ENCODE results near the gene KIZ.

Gene KIZ

DNA sequence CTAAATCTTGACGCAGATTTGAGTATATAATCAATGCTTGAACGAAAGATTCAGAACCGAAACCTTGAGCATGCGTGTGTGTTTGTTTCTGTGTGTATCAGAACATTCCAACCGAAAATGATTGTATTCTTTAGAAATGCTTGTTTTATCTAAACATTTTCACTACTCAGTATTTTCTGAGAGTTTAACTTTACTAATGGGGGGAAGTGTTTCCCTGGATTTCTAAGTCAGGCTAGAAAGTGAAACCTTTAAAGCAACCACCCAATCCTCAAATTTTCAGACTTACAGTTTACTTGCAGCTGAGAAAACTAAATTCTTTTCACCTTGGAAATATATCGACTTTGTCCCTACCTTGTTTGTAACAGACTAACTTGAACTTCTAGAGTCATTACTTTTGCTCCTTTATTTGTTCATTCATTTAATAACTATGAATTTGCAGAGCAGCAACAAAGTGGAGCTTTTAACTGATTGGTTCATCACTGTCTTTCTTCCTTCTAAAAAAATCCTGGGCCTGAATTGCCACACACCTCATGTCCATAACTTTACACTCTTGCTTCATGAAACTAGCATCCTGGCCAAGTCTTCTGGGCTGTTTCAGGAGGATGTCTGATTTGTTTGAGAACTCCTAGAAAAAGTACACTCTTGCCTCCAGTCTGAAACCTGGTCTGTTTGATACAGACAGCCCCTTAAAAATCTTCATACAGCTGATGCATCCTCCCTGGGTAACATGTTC, 99.5 kb downstream of the KIZ start:
- Histone ChIP-seq H3K27me3 (ENCODE audit: control insufficient read depth, insufficient read depth, low read length) (no peaks in the 10 kb centered on the region), H3K36me3 (ENCODE audit: control insufficient read depth, insufficient read depth, low read length) (no peaks in the 10 kb centered on the region), H3K4me3 (ENCODE audit: low read length) (no peak overlapping the region), H3K4me1 (ENCODE audit: control insufficient read depth, insufficient read depth, low read length) (no peaks in the 10 kb centered on the region), H3K9ac (ENCODE audit: low read length) (no peak overlapping the region), H3K9me3 (ENCODE audit: control insufficient read depth, low read length) (no peaks in the 10 kb centered on the region)

DNA sequence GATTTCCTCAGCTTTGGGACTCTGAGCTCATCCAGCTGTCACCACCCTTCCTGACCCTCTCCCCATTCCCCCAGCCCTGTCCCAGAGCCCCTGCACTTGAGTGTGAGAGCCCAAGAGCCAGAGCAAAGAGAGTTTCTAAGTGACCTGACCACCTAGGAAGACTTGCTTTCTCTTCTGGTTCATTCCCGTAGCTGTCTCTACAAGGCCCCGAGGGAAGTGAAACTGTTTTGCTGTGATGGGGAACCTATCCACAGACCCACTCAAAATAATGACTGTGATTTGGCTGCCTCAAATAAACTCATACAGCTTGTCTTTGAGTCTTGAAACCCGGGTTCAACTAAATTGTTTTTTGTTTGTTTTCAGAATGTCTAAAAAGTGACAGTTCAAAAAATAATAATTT, 102.6 kb downstream of the KIZ start:
- H3K36me3 ChIP-seq (ENCODE audit: control insufficient read depth, insufficient read depth, low read length): no peaks in the 10 kb centered on the region
- H3K4me1 ChIP-seq (ENCODE audit: control insufficient read depth, insufficient read depth, low read length): no peaks in the 10 kb centered on the region
- no peak overlapping the region for H3K9ac ChIP-seq (ENCODE audit: low read length)
- no peaks in the 10 kb centered on the region for H3K27me3 ChIP-seq (ENCODE audit: control insufficient read depth, insufficient read depth, low read length)
- H3K4me3 ChIP-seq (ENCODE audit: low read length): no peak overlapping the region
- no peaks in the 10 kb centered on the region for H3K9me3 ChIP-seq (ENCODE audit: control insufficient read depth, low read length)

DNA sequence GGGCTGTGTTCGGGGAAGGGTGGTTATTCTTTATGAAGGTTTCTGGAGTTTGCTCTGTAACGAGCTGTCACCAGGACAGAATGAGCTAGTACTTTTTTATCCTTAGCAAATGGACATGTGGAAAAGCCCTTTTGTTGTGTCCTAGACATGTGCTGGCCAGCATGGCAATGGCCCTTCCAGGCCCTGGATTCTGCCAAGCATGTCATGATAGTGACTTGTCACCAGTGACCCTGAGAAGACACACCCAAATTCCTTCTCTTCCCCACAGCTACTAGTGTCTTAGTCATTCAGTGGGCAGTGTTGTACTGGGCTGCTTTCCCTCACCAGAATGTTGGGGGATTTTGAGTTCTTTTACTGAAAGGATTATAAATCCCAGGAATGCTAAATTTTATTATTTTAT, 103.3 kb downstream of the KIZ start:
- Histone ChIP-seq H3K36me3 (ENCODE audit: control insufficient read depth, insufficient read depth, low read length) (no peaks in the 10 kb centered on the region), H3K27me3 (ENCODE audit: control insufficient read depth, insufficient read depth, low read length) (no peaks in the 10 kb centered on the region), H3K9me3 (ENCODE audit: control insufficient read depth, low read length) (no peaks in the 10 kb centered on the region), H3K4me3 (ENCODE audit: low read length) (no peak overlapping the region), H3K9ac (ENCODE audit: low read length) (no peak overlapping the region), H3K4me1 (ENCODE audit: control insufficient read depth, insufficient read depth, low read length) (no peaks in the 10 kb centered on the region)

- H3K9ac ChIP-seq (ENCODE audit: low read length): no peak overlapping the region
- no peaks in the 10 kb centered on the region for H3K27me3 ChIP-seq (ENCODE audit: control insufficient read depth, insufficient read depth, low read length)
- no peaks in the 10 kb centered on the region for H3K9me3 ChIP-seq (ENCODE audit: control insufficient read depth, low read length)
- H3K4me3 ChIP-seq (ENCODE audit: low read length): no peak overlapping the region
- H3K4me1 ChIP-seq (ENCODE audit: control insufficient read depth, insufficient read depth, low read length): no peaks in the 10 kb centered on the region
- no peaks in the 10 kb centered on the region for H3K36me3 ChIP-seq (ENCODE audit: control insufficient read depth, insufficient read depth, low read length)
Observed at GRCh38 chr20:21230220-21230619, 104.3 kb downstream of the KIZ start.

DNA sequence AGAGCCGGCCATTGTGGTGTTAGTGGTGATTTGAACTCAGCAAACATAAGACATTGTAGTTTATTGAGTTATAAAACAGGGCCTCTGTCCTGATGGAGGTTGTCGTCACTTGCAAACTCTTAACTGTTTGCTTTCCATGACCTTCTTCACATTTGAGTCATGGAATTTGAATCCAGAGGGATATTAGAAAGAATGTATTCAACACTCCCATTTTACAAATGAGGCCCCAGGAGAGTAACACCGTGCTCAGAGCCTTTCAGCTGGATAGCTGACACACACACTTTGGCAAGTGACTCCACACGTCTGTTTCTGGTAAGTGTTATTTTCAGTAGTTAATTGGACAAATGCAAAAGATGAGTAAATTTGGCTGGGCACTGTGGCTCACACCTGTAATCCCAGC, 104.8 kb downstream of the KIZ start:
- Histone ChIP-seq H3K36me3 (ENCODE audit: control insufficient read depth, insufficient read depth, low read length) (no peaks in the 10 kb centered on the region), H3K27me3 (ENCODE audit: control insufficient read depth, insufficient read depth, low read length) (no peaks in the 10 kb centered on the region), H3K4me3 (ENCODE audit: low read length) (no peak overlapping the region), H3K9me3 (ENCODE audit: control insufficient read depth, low read length) (no peaks in the 10 kb centered on the region), H3K4me1 (ENCODE audit: control insufficient read depth, insufficient read depth, low read length) (no peaks in the 10 kb centered on the region), H3K9ac (ENCODE audit: low read length) (no peak overlapping the region)

- Histone ChIP-seq H3K4me1 (ENCODE audit: control insufficient read depth, insufficient read depth, low read length) (no peaks in the 10 kb centered on the region), H3K9me3 (ENCODE audit: control insufficient read depth, low read length) (no peaks in the 10 kb centered on the region), H3K36me3 (ENCODE audit: control insufficient read depth, insufficient read depth, low read length) (no peaks in the 10 kb centered on the region), H3K4me3 (ENCODE audit: low read length) (no peak overlapping the region), H3K27me3 (ENCODE audit: control insufficient read depth, insufficient read depth, low read length) (no peaks in the 10 kb centered on the region), H3K9ac (ENCODE audit: low read length) (no peak overlapping the region)
Observed at GRCh38 chr20:21232546-21233280, 106.8 kb downstream of the KIZ start.

DNA sequence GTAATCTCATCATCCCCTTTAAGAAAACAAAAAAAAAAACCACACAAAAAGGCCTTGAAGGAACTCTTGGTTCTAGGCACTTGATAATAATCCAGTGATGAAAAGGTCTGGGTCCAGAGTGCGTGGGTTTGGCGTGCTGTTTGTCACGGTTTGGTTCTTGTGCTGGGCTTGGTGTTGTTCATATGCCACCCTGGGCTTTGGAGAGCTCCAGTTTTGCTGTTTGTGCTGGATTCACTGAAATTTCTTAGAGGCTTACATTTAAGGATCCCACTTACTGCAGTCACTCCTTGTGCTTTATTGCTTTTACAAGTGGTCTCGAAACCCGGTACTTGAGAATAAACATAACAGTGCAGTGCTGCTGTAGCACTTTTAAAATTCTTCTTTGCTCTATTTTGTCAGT, 108.4 kb downstream of the KIZ start:
- H3K9ac ChIP-seq (ENCODE audit: low read length): no peak overlapping the region
- no peak overlapping the region for H3K4me3 ChIP-seq (ENCODE audit: low read length)
- H3K9me3 ChIP-seq (ENCODE audit: control insufficient read depth, low read length): no peaks in the 10 kb centered on the region

DNA sequence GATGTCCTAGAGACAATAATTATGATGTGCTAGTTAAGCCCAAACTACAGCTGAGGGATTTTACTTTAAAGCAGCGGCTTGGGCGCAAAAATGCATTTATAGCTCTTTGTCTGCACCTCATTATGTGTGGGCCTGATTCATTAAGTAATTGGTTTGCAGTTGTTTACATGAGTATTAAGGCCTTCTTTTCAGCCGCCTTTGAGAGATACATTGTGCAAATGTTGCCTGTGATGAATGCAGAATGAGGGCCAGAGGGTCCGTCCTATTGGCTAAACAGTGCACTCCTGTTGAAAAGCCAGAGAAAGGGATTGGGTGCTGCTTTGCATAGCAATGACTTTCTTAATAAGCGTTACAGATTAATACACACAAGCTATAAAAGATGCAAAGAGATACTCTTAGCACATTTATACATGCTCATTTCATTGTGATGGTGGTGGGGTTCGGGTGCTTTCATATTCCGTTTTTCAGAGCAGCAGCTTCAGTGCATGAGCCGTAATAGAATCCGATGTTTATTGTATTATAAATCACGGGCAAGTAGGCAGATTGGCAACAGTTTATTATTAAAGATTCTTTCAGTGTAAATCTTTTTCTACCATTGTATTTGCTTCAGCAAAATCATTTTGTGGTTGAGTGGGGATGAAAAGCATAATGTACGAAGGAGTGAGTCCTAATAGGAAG, 109.1 kb downstream of the KIZ start:
- H3K4me1 ChIP-seq (ENCODE audit: control insufficient read depth, insufficient read depth, low read length): no peaks in the 10 kb centered on the region
- H3K4me3 ChIP-seq (ENCODE audit: low read length): no peak overlapping the region
- no peaks in the 10 kb centered on the region for H3K27me3 ChIP-seq (ENCODE audit: control insufficient read depth, insufficient read depth, low read length)
- no peaks in the 10 kb centered on the region for H3K36me3 ChIP-seq (ENCODE audit: control insufficient read depth, insufficient read depth, low read length)
- no peaks in the 10 kb centered on the region for H3K9me3 ChIP-seq (ENCODE audit: control insufficient read depth, low read length)
- H3K9ac ChIP-seq (ENCODE audit: low read length): no peak overlapping the region

More for the DNA sequence above, 108.4 kb downstream of the KIZ start:
- no peaks in the 10 kb centered on the region for H3K27me3 ChIP-seq (ENCODE audit: control insufficient read depth, insufficient read depth, low read length)
- H3K4me1 ChIP-seq (ENCODE audit: control insufficient read depth, insufficient read depth, low read length): no peaks in the 10 kb centered on the region
- no peaks in the 10 kb centered on the region for H3K36me3 ChIP-seq (ENCODE audit: control insufficient read depth, insufficient read depth, low read length)

GRCh38 chr20:21235484-21236445, 109.9 kb downstream of the KIZ start:
- H3K4me3 ChIP-seq (ENCODE audit: low read length): no peak overlapping the region
- no peaks in the 10 kb centered on the region for H3K9me3 ChIP-seq (ENCODE audit: control insufficient read depth, low read length)
- H3K36me3 ChIP-seq (ENCODE audit: control insufficient read depth, insufficient read depth, low read length): no peaks in the 10 kb centered on the region
- no peaks in the 10 kb centered on the region for H3K4me1 ChIP-seq (ENCODE audit: control insufficient read depth, insufficient read depth, low read length)
- no peak overlapping the region for H3K9ac ChIP-seq (ENCODE audit: low read length)
- H3K27me3 ChIP-seq (ENCODE audit: control insufficient read depth, insufficient read depth, low read length): no peaks in the 10 kb centered on the region

- no peaks in the 10 kb centered on the region for H3K36me3 ChIP-seq (ENCODE audit: control insufficient read depth, insufficient read depth, low read length)
- no peaks in the 10 kb centered on the region for H3K4me1 ChIP-seq (ENCODE audit: control insufficient read depth, insufficient read depth, low read length)
- H3K9ac ChIP-seq (ENCODE audit: low read length): no peak overlapping the region
- H3K9me3 ChIP-seq (ENCODE audit: control insufficient read depth, low read length): no peaks in the 10 kb centered on the region
- H3K4me3 ChIP-seq (ENCODE audit: low read length): no peak overlapping the region
- no peaks in the 10 kb centered on the region for H3K27me3 ChIP-seq (ENCODE audit: control insufficient read depth, insufficient read depth, low read length)
Observed at GRCh38 chr20:21237956-21238799, 112.3 kb downstream of the KIZ start.

Measured in mucosa of stomach (tissue), 1 donor.